ENCODE results near the gene CARNS1. TPM values are rescaled to one million over a fixed set of nuclear protein-coding genes. Genes with fewer than 3 reads are reported as not detected.

CARNS1 gene
- total and polyA plus RNA-seq, 9 donors = 29.2 to 80.7 (median 56.4) TPM

DNA sequence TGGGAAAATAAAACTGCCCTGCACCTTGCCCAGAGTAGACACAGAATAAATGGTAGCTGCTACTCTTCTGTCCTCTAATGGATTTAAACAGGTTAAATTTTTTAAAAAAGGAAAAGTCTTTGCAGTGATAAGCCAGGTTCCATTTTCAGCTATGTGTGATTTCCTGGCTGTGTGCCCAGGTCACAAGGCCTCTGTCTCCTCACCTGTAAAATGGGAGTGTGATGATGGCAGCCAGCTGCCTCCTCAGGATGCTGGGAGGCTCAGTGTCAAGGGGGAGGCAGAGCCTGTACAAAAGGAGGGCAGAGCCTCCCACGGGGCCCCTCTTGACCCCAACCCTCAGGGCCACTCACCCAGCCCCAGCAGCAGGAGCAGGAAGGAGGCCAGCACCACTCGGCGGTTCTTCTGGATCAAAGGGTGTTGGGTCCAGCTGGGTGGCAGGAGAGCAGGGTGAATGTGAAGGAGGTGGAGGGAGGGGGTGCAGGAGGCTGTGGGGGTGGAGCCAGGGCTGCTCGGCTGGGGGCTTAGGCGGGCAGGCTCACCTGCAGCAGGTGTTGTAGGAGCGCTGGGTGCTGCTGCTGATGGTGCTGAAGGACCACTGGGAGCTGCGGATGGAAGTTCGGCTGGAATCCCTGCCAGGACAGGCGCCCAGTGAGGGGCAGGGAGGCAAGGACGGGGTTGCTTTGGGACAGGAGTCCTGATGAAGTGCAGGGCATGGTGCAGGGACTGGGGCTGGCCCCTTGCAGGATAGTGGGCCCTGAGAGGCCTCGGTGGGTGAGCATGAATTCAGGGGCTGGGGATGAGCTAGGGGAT, 51.7 kb downstream of the CARNS1 start:
- H3K27ac ChIP-seq (ENCODE audit: low read length) = no peak overlapping the region
- WGBS (ENCODE audit: insufficient coverage) = 71% methylated on average over 10 of the region's 11 CpGs

DNA sequence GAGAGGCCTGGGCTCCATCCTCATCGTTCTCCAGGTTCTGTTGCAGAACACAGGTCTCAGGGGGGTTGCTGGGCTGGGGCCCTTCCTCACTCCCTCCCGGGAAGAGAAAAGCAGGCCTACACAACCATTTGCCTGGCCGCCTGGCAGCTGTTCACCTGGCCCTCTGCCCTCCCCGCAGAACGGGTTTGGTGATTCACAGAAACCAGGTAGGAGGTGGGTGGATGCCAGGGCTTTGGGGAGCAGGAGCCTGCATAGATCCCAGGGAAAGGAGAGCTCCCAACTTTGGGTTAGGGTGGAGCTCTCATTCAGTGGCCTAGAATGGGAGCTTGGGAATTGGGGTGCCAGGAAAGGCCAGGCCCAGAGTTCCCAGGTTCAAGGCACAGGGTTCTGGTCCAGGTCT, 52.6 kb downstream of the CARNS1 start:
- peak overlapping the region; percentile 81 for H3K4me3 ChIP-seq (ENCODE audit: low read length)
- H3K27ac ChIP-seq (ENCODE audit: low read length) = peak overlapping the region; percentile 69
- 5% methylated on average over 4 of the region's 5 CpGs for WGBS (ENCODE audit: insufficient coverage)
- peaks cover 2% of the 10 kb centered on the region for H3K27me3 ChIP-seq (ENCODE audit: control insufficient read depth, insufficient read depth, low read length)
- peaks cover 35% of the 10 kb centered on the region for H3K4me1 ChIP-seq (ENCODE audit: control insufficient read depth, insufficient read depth, low read length)
- DNase-seq = no peak
- peaks cover 9% of the 10 kb centered on the region for H3K36me3 ChIP-seq (ENCODE audit: control insufficient read depth, insufficient read depth, low read length)
- H3K9me3 ChIP-seq (replicated peaks; ENCODE audit: control insufficient read depth, low read depth, low read length) = no peaks in the 10 kb centered on the region

More for the DNA sequence above, 51.7 kb downstream of the CARNS1 start:
- peaks cover 35% of the 10 kb centered on the region for H3K4me1 ChIP-seq (ENCODE audit: control insufficient read depth, insufficient read depth, low read length)
- no peak overlapping the region for H3K4me3 ChIP-seq (ENCODE audit: low read length)
- no peak for DNase-seq
- H3K36me3 ChIP-seq (ENCODE audit: control insufficient read depth, insufficient read depth, low read length) = peaks cover 9% of the 10 kb centered on the region
- H3K9me3 ChIP-seq (replicated peaks; ENCODE audit: control insufficient read depth, low read depth, low read length) = no peaks in the 10 kb centered on the region
- no peaks in the 10 kb centered on the region for H3K27me3 ChIP-seq (ENCODE audit: control insufficient read depth, insufficient read depth, low read length)

- WGBS (ENCODE audit: insufficient coverage) = 0% methylated on average over 3 of the region's 6 CpGs
- peaks cover 35% of the 10 kb centered on the region for H3K4me1 ChIP-seq (ENCODE audit: control insufficient read depth, insufficient read depth, low read length)
Observed at GRCh38 chr11:67468456-67468758, 52.9 kb downstream of the CARNS1 start.

DNA sequence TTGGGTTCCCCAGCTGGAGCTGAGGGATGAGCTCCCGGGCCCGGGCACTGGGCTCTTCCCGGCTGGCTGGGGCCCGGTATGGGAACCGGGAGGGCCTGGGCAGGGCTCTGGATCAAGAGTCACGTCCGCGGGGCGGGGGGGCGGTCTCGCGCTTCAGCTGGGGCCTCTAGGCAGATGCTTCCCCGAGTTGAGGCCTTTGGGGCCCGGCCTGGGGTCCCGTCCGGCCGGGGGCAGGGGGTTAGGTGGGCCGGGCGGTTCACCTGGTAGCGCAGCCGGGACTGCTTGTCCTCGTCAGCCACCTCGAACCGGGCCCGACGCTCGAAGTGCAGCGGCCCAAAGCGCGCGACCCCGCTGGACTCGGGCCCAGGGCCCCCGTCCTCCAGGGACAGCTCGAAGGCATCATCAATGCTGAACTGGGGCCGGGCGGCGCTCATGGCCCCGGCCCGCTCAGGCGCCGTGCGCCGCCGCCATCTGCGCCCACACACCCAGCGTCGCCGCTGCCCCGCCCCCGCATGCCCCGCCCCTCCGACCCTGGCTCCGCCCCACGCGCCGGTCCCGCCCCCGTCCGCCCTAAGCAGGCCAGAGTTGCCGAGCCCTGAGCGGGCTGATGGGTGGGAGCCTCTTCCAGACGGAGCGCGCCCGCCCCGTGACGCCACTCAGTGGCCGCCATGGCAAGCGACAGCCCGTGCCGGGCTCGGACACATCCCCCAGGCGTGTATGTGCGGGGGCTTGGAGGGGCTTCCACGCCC, 53.5 kb downstream of the CARNS1 start, which contains the start of gene TMEM134:
Gene TMEM134 (minus strand): TSS at position 493 of the 749 bp plus-strand sequence. CDS start 59 bp downstream, at position 434.
- Histone ChIP-seq H3K27ac (ENCODE audit: low read length) (peak within 1 kb of the TSS; percentile 92), H3K36me3 (ENCODE audit: control insufficient read depth, insufficient read depth, low read length) (peaks cover 9% of the 10 kb centered on the region), H3K27me3 (ENCODE audit: control insufficient read depth, insufficient read depth, low read length) (peaks cover 2% of the 10 kb centered on the region), H3K4me1 (ENCODE audit: control insufficient read depth, insufficient read depth, low read length) (peaks cover 31% of the 10 kb centered on the region), H3K4me3 (ENCODE audit: low read length) (peak within 1 kb of the TSS; percentile 81), H3K9me3 (replicated peaks; ENCODE audit: control insufficient read depth, low read depth, low read length) (no peaks in the 10 kb centered on the region)
- under 1% methylated on average over 72 of the region's 76 CpGs for WGBS (ENCODE audit: insufficient coverage)
- DNase-seq = peak; percentile 97

More at GRCh38 chr11:67468456-67468758, 52.9 kb downstream of the CARNS1 start:
- Histone ChIP-seq H3K4me3 (ENCODE audit: low read length) (peak overlapping the region; percentile 81), H3K36me3 (ENCODE audit: control insufficient read depth, insufficient read depth, low read length) (peaks cover 9% of the 10 kb centered on the region), H3K9me3 (replicated peaks; ENCODE audit: control insufficient read depth, low read depth, low read length) (no peaks in the 10 kb centered on the region), H3K27ac (ENCODE audit: low read length) (peak overlapping the region; percentile 69), H3K27me3 (ENCODE audit: control insufficient read depth, insufficient read depth, low read length) (peaks cover 2% of the 10 kb centered on the region)
- no peak for DNase-seq

DNA sequence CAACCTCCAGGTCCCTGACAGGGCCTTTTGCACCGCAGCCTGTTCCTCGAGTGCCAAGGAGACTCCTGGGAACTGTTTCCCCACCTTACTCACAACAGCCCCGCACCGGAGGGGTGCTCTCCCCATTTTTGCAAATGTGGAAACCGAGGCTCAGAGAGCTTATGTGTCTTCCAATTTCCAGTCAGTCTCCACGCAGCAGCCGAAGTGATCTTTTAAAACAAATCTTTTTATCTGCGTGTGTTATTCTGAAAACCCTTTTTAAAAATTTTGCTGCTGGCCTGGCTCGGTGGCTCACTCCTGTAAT, 54.0 kb downstream of the CARNS1 start:
- 18% methylated on average over 6 of the region's 9 CpGs for WGBS (ENCODE audit: insufficient coverage)
- H3K27me3 ChIP-seq (ENCODE audit: control insufficient read depth, insufficient read depth, low read length) = peaks cover 2% of the 10 kb centered on the region
- peak overlapping the region; percentile 92 for H3K27ac ChIP-seq (ENCODE audit: low read length)
- no peaks in the 10 kb centered on the region for H3K9me3 ChIP-seq (replicated peaks; ENCODE audit: control insufficient read depth, low read depth, low read length)
- peaks cover 9% of the 10 kb centered on the region for H3K36me3 ChIP-seq (ENCODE audit: control insufficient read depth, insufficient read depth, low read length)
- DNase-seq = no peak
- H3K4me3 ChIP-seq (ENCODE audit: low read length) = peak overlapping the region; percentile 73
- H3K4me1 ChIP-seq (ENCODE audit: control insufficient read depth, insufficient read depth, low read length) = peaks cover 26% of the 10 kb centered on the region

DNA sequence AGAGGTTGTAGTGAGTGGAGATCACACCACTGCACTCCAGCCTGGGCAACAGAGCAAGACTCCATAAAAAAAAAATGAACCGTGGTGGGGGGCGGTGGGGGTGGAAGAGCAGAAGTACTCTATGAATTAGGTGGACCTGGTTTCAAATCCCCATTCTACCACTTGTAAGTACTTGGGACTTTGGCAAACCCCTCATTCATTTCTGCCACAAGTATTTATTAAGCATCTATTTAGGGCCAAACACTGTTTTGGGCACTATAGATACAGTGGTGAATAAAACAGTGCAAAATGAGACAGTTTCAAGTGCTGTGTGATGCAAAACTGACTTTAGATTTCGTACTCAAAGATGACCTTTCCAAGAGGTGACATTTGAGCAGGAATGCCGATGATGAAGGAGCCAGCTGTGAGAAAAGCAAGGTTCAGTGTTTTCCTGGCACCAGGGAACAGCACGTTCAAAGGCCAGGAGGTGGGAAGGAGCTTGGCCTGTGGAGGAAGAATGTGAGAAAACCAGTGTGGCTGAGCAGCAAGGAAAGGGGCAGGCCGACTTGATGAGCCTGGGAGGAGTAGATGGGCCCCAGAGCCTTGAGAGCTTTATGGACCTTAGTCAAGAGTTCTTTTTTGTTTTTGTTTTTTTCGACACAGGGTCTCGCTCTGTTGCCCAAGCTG, 55.0 kb downstream of the CARNS1 start:
- WGBS (ENCODE audit: insufficient coverage) = 57% methylated on average over 4 of the region's 8 CpGs
- no peaks in the 10 kb centered on the region for H3K9me3 ChIP-seq (replicated peaks; ENCODE audit: control insufficient read depth, low read depth, low read length)
- peaks cover 7% of the 10 kb centered on the region for H3K36me3 ChIP-seq (ENCODE audit: control insufficient read depth, insufficient read depth, low read length)
- peaks cover 2% of the 10 kb centered on the region for H3K27me3 ChIP-seq (ENCODE audit: control insufficient read depth, insufficient read depth, low read length)
- H3K27ac ChIP-seq (ENCODE audit: low read length) = no peak overlapping the region
- peaks cover 20% of the 10 kb centered on the region for H3K4me1 ChIP-seq (ENCODE audit: control insufficient read depth, insufficient read depth, low read length)
- H3K4me3 ChIP-seq (ENCODE audit: low read length) = no peak overlapping the region
- no peak for DNase-seq

- DNase-seq = no peak
- Histone ChIP-seq H3K4me3 (ENCODE audit: low read length) (no peak overlapping the region), H3K27me3 (ENCODE audit: control insufficient read depth, insufficient read depth, low read length) (peaks cover 4% of the 10 kb centered on the region), H3K9me3 (replicated peaks; ENCODE audit: control insufficient read depth, low read depth, low read length) (no peaks in the 10 kb centered on the region), H3K36me3 (ENCODE audit: control insufficient read depth, insufficient read depth, low read length) (no peaks in the 10 kb centered on the region), H3K27ac (ENCODE audit: low read length) (no peak overlapping the region), H3K4me1 (ENCODE audit: control insufficient read depth, insufficient read depth, low read length) (peaks cover 13% of the 10 kb centered on the region)
- 65% methylated on average over 4 of the region's 7 CpGs for WGBS (ENCODE audit: insufficient coverage)
Observed at GRCh38 chr11:67472882-67473281, 57.4 kb downstream of the CARNS1 start.

Other genes with a start within 250 kb of the CARNS1 start
- gene GRK2, start 149.2 kb upstream of the CARNS1 start, total RNA-seq = 31.7 TPM
- 10 to 100 TPM; 47.8 to 62.9 (median 59.4) TPM for gene GRK2, start 149.2 kb upstream of the CARNS1 start, polyA plus RNA-seq (ENCODE audit: insufficient read depth in 1 of 8, insufficient read length in 8 of 8, low replicate concordance in 1 of 8)
- gene ANKRD13D, start 126.4 kb upstream of the CARNS1 start, total RNA-seq = 19.8 TPM
- gene ANKRD13D, start 126.4 kb upstream of the CARNS1 start, polyA plus RNA-seq (ENCODE audit: insufficient read depth in 1 of 8, insufficient read length in 8 of 8, low replicate concordance in 1 of 8) = 10 to 100 TPM; 16.2 to 35.5 (median 30.7) TPM
- 9.7 TPM for gene SSH3, start 112.1 kb upstream of the CARNS1 start, total RNA-seq
- gene SSH3, start 112.1 kb upstream of the CARNS1 start, polyA plus RNA-seq (ENCODE audit: insufficient read depth in 1 of 8, insufficient read length in 8 of 8, low replicate concordance in 1 of 8) = 10 to 100 TPM; 13.6 to 20.5 (median 16.7) TPM
- 33.6 TPM for gene POLD4, start 62.1 kb upstream of the CARNS1 start, total RNA-seq
- 10 to 100 TPM; 24.6 to 53.6 (median 32.1) TPM for gene POLD4, start 62.1 kb upstream of the CARNS1 start, polyA plus RNA-seq (ENCODE audit: insufficient read depth in 1 of 8, insufficient read length in 8 of 8, low replicate concordance in 1 of 8)
- gene CLCF1, start 42.1 kb upstream of the CARNS1 start, total RNA-seq = 2.0 TPM
- gene CLCF1, start 42.1 kb upstream of the CARNS1 start, polyA plus RNA-seq (ENCODE audit: insufficient read depth in 1 of 8, insufficient read length in 8 of 8, low replicate concordance in 1 of 8) = 1 to 10 TPM; 2.8 to 4.8 (median 4.0) TPM
- 7.9 TPM for gene RAD9A, start 23.7 kb upstream of the CARNS1 start, total RNA-seq
- 10 to 100 TPM in 5 of 8 donors, 1 to 10 TPM in 3; 6.9 to 14.2 (median 11.1) TPM for gene RAD9A, start 23.7 kb upstream of the CARNS1 start, polyA plus RNA-seq (ENCODE audit: insufficient read depth in 1 of 8, insufficient read length in 8 of 8, low replicate concordance in 1 of 8)
- gene PPP1CA, start 13.8 kb upstream of the CARNS1 start, total RNA-seq = 130 TPM
- 100 to 1,000 TPM; 127 to 150 (median 142) TPM for gene PPP1CA, start 13.8 kb upstream of the CARNS1 start, polyA plus RNA-seq (ENCODE audit: insufficient read depth in 1 of 8, insufficient read length in 8 of 8, low replicate concordance in 1 of 8)
- gene TBC1D10C, start 11.6 kb upstream of the CARNS1 start, total RNA-seq = 0.49 TPM
- gene TBC1D10C, start 11.6 kb upstream of the CARNS1 start, polyA plus RNA-seq (ENCODE audit: insufficient read depth in 1 of 8, insufficient read length in 8 of 8, low replicate concordance in 1 of 8) = 1 to 10 TPM; 1.4 to 7.2 (median 5.5) TPM
- 27.9 TPM for gene RPS6KB2, start 12.8 kb downstream of the CARNS1 start, total RNA-seq
- gene RPS6KB2, start 12.8 kb downstream of the CARNS1 start, polyA plus RNA-seq (ENCODE audit: insufficient read depth in 1 of 8, insufficient read length in 8 of 8, low replicate concordance in 1 of 8) = 10 to 100 TPM; 33.9 to 45.5 (median 39.2) TPM
- 0.84 TPM for gene PTPRCAP, start 22.0 kb downstream of the CARNS1 start, total RNA-seq
- gene PTPRCAP, start 22.0 kb downstream of the CARNS1 start, polyA plus RNA-seq (ENCODE audit: insufficient read depth in 1 of 8, insufficient read length in 8 of 8, low replicate concordance in 1 of 8) = 1 to 10 TPM; 1.0 to 1.5 (median 1.3) TPM
- gene CORO1B, start 27.8 kb downstream of the CARNS1 start, total RNA-seq = 28.8 TPM
- 10 to 100 TPM; 24.2 to 42.4 (median 33.4) TPM for gene CORO1B, start 27.8 kb downstream of the CARNS1 start, polyA plus RNA-seq (ENCODE audit: insufficient read depth in 1 of 8, insufficient read length in 8 of 8, low replicate concordance in 1 of 8)
- gene GPR152, start 37.1 kb downstream of the CARNS1 start, total RNA-seq = not detected
- not detected for gene GPR152, start 37.1 kb downstream of the CARNS1 start, polyA plus RNA-seq (ENCODE audit: insufficient read depth in 1 of 8, insufficient read length in 8 of 8, low replicate concordance in 1 of 8)
- gene CABP4, start 39.7 kb downstream of the CARNS1 start, total RNA-seq = 0.66 TPM
- 1 to 10 TPM in 2 of 8 donors, under 1 TPM in 6; 0.29 to 1.2 (median 0.73) TPM for gene CABP4, start 39.7 kb downstream of the CARNS1 start, polyA plus RNA-seq (ENCODE audit: insufficient read depth in 1 of 8, insufficient read length in 8 of 8, low replicate concordance in 1 of 8)
- 16.1 TPM for gene TMEM134, start 53.6 kb downstream of the CARNS1 start, total RNA-seq
- gene TMEM134, start 53.6 kb downstream of the CARNS1 start, polyA plus RNA-seq (ENCODE audit: insufficient read depth in 1 of 8, insufficient read length in 8 of 8, low replicate concordance in 1 of 8) = 10 to 100 TPM; 42.6 to 71.5 (median 47.2) TPM
- 59.5 TPM for gene AIP, start 67.3 kb downstream of the CARNS1 start, total RNA-seq
- 10 to 100 TPM; 41.2 to 60.3 (median 52.1) TPM for gene AIP, start 67.3 kb downstream of the CARNS1 start, polyA plus RNA-seq (ENCODE audit: insufficient read depth in 1 of 8, insufficient read length in 8 of 8, low replicate concordance in 1 of 8)
- 4.9 TPM for gene PITPNM1, start 89.7 kb downstream of the CARNS1 start, total RNA-seq
- 10 to 100 TPM in 1 of 8 donors, 1 to 10 TPM in 7; 6.0 to 11.6 (median 8.8) TPM for gene PITPNM1, start 89.7 kb downstream of the CARNS1 start, polyA plus RNA-seq (ENCODE audit: insufficient read depth in 1 of 8, insufficient read length in 8 of 8, low replicate concordance in 1 of 8)
- 7.9 TPM for gene CDK2AP2, start 92.5 kb downstream of the CARNS1 start, total RNA-seq
- 10 to 100 TPM; 18.2 to 25.4 (median 19.6) TPM for gene CDK2AP2, start 92.5 kb downstream of the CARNS1 start, polyA plus RNA-seq (ENCODE audit: insufficient read depth in 1 of 8, insufficient read length in 8 of 8, low replicate concordance in 1 of 8)
- gene CABP2, start 107.8 kb downstream of the CARNS1 start, total RNA-seq = not detected
- not detected for gene CABP2, start 107.8 kb downstream of the CARNS1 start, polyA plus RNA-seq (ENCODE audit: insufficient read depth in 1 of 8, insufficient read length in 8 of 8, low replicate concordance in 1 of 8)
- 328 TPM for gene GSTP1, start 168.1 kb downstream of the CARNS1 start, total RNA-seq
- gene GSTP1, start 168.1 kb downstream of the CARNS1 start, polyA plus RNA-seq (ENCODE audit: insufficient read depth in 1 of 8, insufficient read length in 8 of 8, low replicate concordance in 1 of 8) = 100 to 1,000 TPM; 232 to 335 (median 268) TPM
- 147 TPM for gene NDUFV1, start 191.3 kb downstream of the CARNS1 start, total RNA-seq
- gene NDUFV1, start 191.3 kb downstream of the CARNS1 start, polyA plus RNA-seq (ENCODE audit: insufficient read depth in 1 of 8, insufficient read length in 8 of 8, low replicate concordance in 1 of 8) = 100 to 1,000 TPM; 126 to 173 (median 154) TPM
- gene NUDT8, start 214.3 kb downstream of the CARNS1 start, total RNA-seq = 4.7 TPM
- gene NUDT8, start 214.3 kb downstream of the CARNS1 start, polyA plus RNA-seq (ENCODE audit: insufficient read depth in 1 of 8, insufficient read length in 8 of 8, low replicate concordance in 1 of 8) = 1 to 10 TPM; 3.4 to 5.8 (median 4.2) TPM
- not detected for gene TBX10, start 224.1 kb downstream of the CARNS1 start, total RNA-seq
- under 1 TPM in 1 of 8 donors, not detected in 7; 0.40 TPM for gene TBX10, start 224.1 kb downstream of the CARNS1 start, polyA plus RNA-seq (ENCODE audit: insufficient read depth in 1 of 8, insufficient read length in 8 of 8, low replicate concordance in 1 of 8)
- 0.22 TPM for gene ACY3, start 235.1 kb downstream of the CARNS1 start, total RNA-seq
- 1 to 10 TPM in 1 of 8 donors, under 1 TPM in 7; 0.15 to 5.9 (median 0.51) TPM for gene ACY3, start 235.1 kb downstream of the CARNS1 start, polyA plus RNA-seq (ENCODE audit: insufficient read depth in 1 of 8, insufficient read length in 8 of 8, low replicate concordance in 1 of 8)